A375 (cell line): Measurements from ENCODE around the gene CORO7. TPM values are rescaled to one million over a fixed set of nuclear protein-coding genes. Genes with fewer than 3 reads are reported as not detected.

Experiments
- small RNA-seq: library from RNA; depleted of rRNA; stranded (forward); fragments of <200 nt; gene quantifications from one replicate; pipeline ENCODE3, GENCODE V24; 2014
- total RNA-seq: library from RNA; depleted of rRNA; stranded (reverse); fragments of >200 nt; shearing (Covaris generic); gene quantifications from 2 replicates; pipeline ENCODE4 v1.2.3, GENCODE V29; 2014; rRNA removed

CORO7 gene
- total RNA-seq, result 24.9 and 30.9 TPM in 2 replicates

DNA sequence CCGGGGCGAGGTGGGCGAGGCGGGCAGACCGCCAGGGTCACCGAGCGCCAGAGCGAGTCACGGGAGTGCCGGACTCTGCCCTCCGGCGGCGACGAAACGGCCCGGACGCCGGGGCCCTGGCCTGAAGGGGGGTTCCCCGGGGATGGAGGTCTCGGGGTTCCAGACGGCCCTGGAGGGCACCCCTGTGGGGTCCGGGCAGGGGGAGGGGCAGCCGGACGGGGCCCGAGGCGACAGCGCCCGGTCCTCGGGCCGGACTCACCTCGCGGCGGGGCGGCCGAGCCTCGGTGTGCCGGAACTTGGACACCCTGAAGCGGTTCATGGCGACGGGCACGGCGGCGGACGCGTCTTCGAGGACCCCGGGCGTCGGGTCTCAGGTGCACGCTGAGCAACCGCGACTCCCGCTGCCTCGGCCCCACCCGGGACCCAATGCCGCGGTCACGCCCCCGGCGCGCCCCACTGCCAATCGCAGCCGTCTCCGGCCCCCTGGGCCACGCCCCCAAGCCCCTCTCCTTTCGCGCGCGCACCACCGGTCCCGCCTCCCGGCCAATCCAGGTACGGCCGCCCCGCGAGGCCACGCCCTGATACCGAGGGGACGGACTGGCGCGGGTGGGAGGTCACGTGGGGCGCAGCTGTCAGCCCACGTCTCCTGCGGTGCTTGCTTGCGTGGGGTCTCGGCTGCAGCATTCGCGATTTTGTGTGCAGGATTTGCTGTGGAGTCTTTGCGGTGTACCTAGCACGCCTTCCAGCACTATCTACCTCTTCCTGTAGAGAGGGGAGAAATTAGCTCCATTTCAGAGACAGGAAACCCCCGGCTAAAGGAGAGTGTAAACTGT lies at the start of gene CORO7:
Gene CORO7, minus strand, starts transcription at position 397 of the 833 bp plus-strand sequence. Its CDS starts 78 bp downstream, at position 319.

DNA sequence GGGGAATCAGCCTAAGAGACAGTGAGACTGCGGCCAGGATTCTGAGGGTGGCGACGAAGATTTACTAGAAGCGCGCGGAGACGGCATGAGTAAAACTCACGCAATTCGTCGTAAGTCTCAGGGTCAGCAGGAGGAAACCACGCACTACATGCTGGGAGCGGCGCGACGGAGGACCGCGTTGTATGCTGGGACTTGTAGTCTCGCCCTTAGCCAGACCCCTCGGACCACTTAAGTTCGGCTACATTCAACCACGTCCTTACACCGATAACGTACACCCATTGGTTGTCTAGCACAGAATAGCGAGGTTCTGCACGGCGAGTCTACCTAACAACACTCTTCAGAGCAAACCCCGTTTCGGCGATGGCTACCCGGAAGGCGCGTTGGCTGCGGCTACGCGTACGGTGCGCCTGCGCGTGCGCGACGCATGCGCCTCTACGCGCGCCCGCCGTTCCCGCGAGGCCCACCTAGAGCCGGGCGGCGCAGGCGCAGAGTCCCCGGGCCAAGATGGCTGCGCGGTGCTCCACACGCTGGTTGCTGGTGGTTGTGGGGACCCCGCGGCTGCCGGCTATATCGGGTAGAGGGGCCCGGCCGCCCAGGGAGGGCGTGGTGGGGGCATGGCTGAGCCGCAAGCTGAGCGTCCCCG lies 9.1 kb upstream of the CORO7 start, which contains the start of gene DNAJA3:
Gene DNAJA3, plus strand, starts transcription at position 491 of the 643 bp plus-strand sequence. Its CDS starts 14 bp downstream, at position 505.

DNA sequence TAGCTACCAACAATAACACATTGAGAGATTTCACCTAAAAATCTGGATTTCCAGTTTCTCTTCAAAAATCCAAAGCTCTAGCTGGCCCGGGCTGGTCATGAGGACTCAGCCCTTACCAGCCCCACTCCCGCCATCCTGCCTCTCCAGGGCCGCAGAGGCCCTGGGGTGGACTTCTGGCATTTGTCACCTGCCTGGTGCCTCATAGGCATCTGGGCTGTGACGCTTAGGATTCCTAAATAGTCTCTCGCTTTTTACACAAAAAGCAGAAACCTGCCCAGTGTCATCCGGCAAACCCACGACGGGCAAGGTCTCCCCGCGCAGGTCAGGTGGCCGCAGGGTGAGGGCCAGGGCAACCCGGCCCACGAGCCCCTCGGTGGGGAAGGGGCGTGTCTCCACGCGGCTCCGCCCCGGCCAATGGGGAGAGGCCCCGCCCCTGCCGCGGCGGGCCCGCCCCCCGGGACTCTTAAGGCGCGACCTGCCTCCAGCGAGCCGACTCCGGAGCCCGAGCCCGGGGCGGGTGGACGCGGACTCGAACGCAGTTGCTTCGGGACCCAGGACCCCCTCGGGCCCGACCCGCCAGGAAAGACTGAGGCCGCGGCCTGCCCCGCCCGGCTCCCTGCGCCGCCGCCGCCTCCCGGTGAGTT lies 44.9 kb downstream of the CORO7 start, which contains the start of gene VASN:
Gene VASN, plus strand, starts transcription at position 492 of the 644 bp plus-strand sequence. CDS start 9,030 bp downstream, outside the sequence.

DNA sequence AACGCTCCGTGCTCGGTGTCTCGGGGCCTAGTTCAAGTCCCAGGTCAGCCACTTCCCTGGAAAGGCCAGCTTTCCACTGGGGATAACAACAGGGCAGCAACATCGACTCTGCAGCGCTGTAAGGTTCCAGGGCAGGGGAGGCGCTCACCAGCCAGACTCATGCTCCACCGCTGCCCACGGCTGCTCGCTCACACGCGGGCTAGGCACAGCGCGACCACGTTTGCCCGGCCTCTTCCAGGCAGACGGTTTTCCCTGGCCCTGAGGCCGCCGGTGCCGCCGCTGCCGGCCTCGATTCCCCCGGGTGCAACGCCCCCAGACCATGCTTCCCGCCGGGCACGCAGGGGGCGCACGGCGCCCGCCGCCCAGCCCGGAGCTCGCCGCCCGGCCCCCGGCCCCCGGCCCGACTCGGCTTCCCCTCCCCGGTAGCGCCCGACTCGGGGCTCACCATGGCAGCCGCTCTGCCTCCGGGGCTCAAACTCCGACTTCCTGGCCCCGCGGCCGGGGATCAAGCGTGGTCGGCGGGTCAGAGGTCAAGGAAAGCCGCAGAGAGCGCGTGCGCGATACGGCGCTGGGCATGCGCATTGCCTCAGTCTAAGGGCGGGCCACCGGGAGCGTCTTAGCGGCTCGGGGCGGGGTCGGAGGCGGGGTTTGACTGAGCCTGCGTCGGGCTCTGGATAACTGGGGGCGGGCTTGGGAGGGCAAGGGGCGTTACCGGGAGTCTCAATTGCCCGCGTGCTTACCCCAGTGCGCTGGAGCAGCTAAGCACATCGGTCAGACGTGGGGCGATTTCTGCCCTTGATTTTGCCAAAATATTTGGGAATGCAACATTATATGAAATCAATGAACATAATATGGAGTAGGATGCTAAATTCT lies 65.4 kb downstream of the CORO7 start, which contains the start of gene PAM16:
Gene PAM16, minus strand, starts transcription at position 535 of the 873 bp plus-strand sequence. Its CDS starts 87 bp downstream, at position 448.

DNA sequence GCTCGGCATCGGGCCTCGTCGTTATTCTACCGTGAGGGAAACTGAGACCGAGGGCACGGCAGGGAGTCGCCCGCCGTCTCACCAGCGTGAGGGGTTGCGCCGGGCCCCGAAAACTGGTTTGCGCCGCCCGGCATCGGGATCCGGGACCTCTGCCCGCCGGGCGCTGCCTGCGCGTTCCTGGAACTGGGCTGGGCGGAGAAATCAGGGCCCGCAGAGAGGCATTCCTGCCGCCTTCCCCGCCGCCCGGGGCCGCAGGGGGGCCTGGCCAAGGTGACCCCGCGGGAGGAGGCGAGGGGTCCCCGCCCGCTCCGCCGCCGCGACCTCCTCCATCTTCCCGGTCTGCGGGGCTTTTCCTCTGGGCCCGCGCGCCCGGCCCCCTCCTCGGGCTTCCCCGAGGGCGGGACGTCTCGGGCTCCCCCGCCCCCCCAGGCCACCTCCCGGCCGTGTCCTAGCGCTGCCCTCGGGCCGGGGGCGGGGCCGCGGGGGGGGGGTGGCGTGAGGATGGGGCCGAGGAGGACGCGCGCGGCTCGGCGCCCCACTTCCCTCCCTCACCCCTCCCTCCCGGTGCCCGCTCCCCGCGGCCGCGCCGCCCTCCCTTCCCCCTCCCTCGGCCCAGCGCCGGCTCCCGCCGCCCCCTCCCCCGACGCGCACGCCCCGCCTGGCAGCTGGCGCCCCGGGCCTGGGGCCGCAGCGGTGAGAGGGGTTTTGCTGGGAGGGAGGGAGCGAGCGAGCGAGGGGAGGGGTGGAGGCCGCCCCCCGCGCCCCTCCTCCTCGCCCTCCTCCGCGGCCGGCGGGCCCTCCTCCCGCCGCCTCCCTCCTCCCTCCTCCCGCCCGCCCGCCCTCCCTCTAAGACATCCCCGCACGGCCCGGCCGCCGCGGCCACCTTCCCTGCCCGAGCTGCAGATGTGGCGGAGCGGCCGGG lies 100.9 kb downstream of the CORO7 start, which contains the start of gene GLIS2:
Gene GLIS2, plus strand, starts transcription at position 882 of the 922 bp plus-strand sequence. CDS start 16,214 bp downstream, outside the sequence.

Small RNA genes within 50 kb of the gene (small RNA-seq; reads per million reads assigned to genes)
- gene AC012676.2, result not detected

Other genes with a start within 250 kb of the CORO7 start
- not detected in 2 replicates for gene SRL, start 174.5 kb downstream of the CORO7 start, total RNA-seq
- 34.0 and 48.6 TPM in 2 replicates for gene TFAP4, start 143.6 kb downstream of the CORO7 start, total RNA-seq
- gene GLIS2, start 100.5 kb downstream of the CORO7 start, total RNA-seq, result 1.8 and 2.9 TPM in 2 replicates
- gene PAM16, start 65.3 kb downstream of the CORO7 start, total RNA-seq, result 132 and 137 TPM in 2 replicates
- 1.6 and 1.9 TPM in 2 replicates for gene VASN, start 44.7 kb downstream of the CORO7 start, total RNA-seq
- gene DNAJA3, start 9.3 kb upstream of the CORO7 start, total RNA-seq, result 112 and 124 TPM in 2 replicates
- gene NMRAL1, start 58.0 kb upstream of the CORO7 start, total RNA-seq, result 106 and 129 TPM in 2 replicates
- 99.2 and 106 TPM in 2 replicates for gene HMOX2, start 59.8 kb upstream of the CORO7 start, total RNA-seq
- 8.0 and 8.1 TPM in 2 replicates for gene CDIP1, start 122.2 kb upstream of the CORO7 start, total RNA-seq
- gene C16orf96, start 139.7 kb upstream of the CORO7 start, total RNA-seq, result not detected in 2 replicates
- gene UBALD1, start 198.3 kb upstream of the CORO7 start, total RNA-seq, result 62.3 and 71.6 TPM in 2 replicates
- 26.1 and 27.5 TPM in 2 replicates for gene MGRN1, start 208.2 kb upstream of the CORO7 start, total RNA-seq